ENCODE measurements around the gene NUDT22. TPM values are rescaled to one million over a fixed set of nuclear protein-coding genes. Genes with fewer than 3 reads are reported as not detected.

NUDT22 gene
- total and polyA plus RNA-seq, 2 donors (not counting 1 experiment from before 2014, with no cell fraction given), result 104 to 139 TPM

GRCh38 chr11:64208796-64209562, 17.1 kb upstream of the NUDT22 start:
- ATAC-seq (ENCODE audit: low read depth) (no peak), DNase-seq (no peak)
- no peaks in the 10 kb centered on the region for H3K27me3 ChIP-seq (replicated peaks in 1 of 4; ENCODE audit: control extremely low read depth in 1 of 4, control insufficient read depth in 3 of 4, insufficient read depth in 4 of 4, low read length in 3 of 4)
- H3K27ac ChIP-seq (ENCODE audit: low read length in 2 of 2), result peak overlapping the region; percentile 73 to 90
- peaks cover 60% of the 10 kb centered on the region for H3K4me1 Mint-ChIP-seq
- H3K4me3 Mint-ChIP-seq, result peak overlapping the region; percentile 67
- 83% methylated on average over 18 of the region's 18 CpGs for WGBS (ENCODE audit: insufficient coverage)
- H4K20me1 ChIP-seq (ENCODE audit: control insufficient read depth, insufficient read depth, low read length, poor library complexity, severe bottlenecking), result peaks cover 37% of the 10 kb centered on the region
- H3K4me2 ChIP-seq (replicated peaks; ENCODE audit: low read depth, low read length, poor library complexity, severe bottlenecking), result peak overlapping the region; percentile 99
- intact Hi-C loops (cut with micrococcal nuclease), result loop anchor here (10.0 kb wide), 1 partner anchor 446 kb away; no protein-coding TSS in a partner anchor
- H2AFZ ChIP-seq (ENCODE audit: insufficient read depth, low read depth, low read length, poor library complexity, severe bottlenecking), result no peak overlapping the region
- TF ChIP-seq CTCF (IDR thresholded peaks at IDR 0.05) (no peak), EZH2 (IDR thresholded peaks at IDR 0.05; ENCODE audit: borderline replicate concordance, insufficient read depth, low read depth, low read length, poor library complexity, severe bottlenecking) (no peak)
- H3K9ac ChIP-seq (ENCODE audit: low read length), result no peak overlapping the region
- H3K79me2 ChIP-seq (ENCODE audit: control insufficient read depth, insufficient read depth, low read length), result peaks cover 37% of the 10 kb centered on the region
- H3K9me3 Mint-ChIP-seq (ENCODE audit: insufficient read depth), result no peaks in the 10 kb centered on the region
- peak overlapping the region; percentile 96 for H3K27ac Mint-ChIP-seq
- POLR2A ChIA-PET, result interaction anchor here (0.5 to 1.6 kb wide), 3 partner anchors 8 to 49 kb away, joined by 3 to 6 read pairs (median 5); partner anchors contain the start of gene PPP1R14B
- H3K36me3 ChIP-seq (replicated peaks in 1 of 2; ENCODE audit: control extremely low read depth in 1 of 2, control insufficient read depth in 1 of 2, extremely low read depth in 1 of 2, insufficient read depth in 2 of 2, low read length in 1 of 2), result peaks cover 0 to 34% of the 10 kb centered on the region in 2 experiments
- H3K4me3 ChIP-seq (ENCODE audit: control extremely low read depth in 1 of 5, extremely low read depth in 1 of 5, insufficient read depth in 1 of 5, low read depth in 2 of 5, low read length in 4 of 5), result no peak overlapping the region
- H3K27me3 Mint-ChIP-seq, result no peaks in the 10 kb centered on the region
- H3K4me1 ChIP-seq (ENCODE audit: control insufficient read depth in 2 of 2, insufficient read depth in 2 of 2, low read length in 2 of 2), result peaks cover 30 to 58% of the 10 kb centered on the region in 2 donors
- CTCF ChIA-PET, result interaction anchor here (5.6 to 10.3 kb wide), 4 partner anchors 7 to 39 kb away, joined by 53 to 141 read pairs (median 66); partner anchors contain the start of genes NUDT22, PLCB3, PPP1R14B and STIP1
- no peaks in the 10 kb centered on the region for H3K9me3 ChIP-seq (ENCODE audit: control extremely low read depth in 1 of 3, control insufficient read depth in 2 of 3, insufficient read depth in 1 of 3, low read length in 2 of 3)

- H3K4me1 Mint-ChIP-seq, result peaks cover 58% of the 10 kb centered on the region
- H2AFZ ChIP-seq (ENCODE audit: insufficient read depth, low read depth, low read length, poor library complexity, severe bottlenecking), result no peak overlapping the region
- peak overlapping the region; percentile 56 for H3K27ac Mint-ChIP-seq
- no peaks in the 10 kb centered on the region for H3K9me3 ChIP-seq (ENCODE audit: control extremely low read depth in 1 of 3, control insufficient read depth in 2 of 3, insufficient read depth in 1 of 3, low read length in 2 of 3)
- peaks cover 29 to 56% of the 10 kb centered on the region in 2 donors for H3K4me1 ChIP-seq (ENCODE audit: control insufficient read depth in 2 of 2, insufficient read depth in 2 of 2, low read length in 2 of 2)
- H3K36me3 ChIP-seq (replicated peaks in 1 of 2; ENCODE audit: control extremely low read depth in 1 of 2, control insufficient read depth in 1 of 2, extremely low read depth in 1 of 2, insufficient read depth in 2 of 2, low read length in 1 of 2), result peaks cover 0 to 29% of the 10 kb centered on the region in 2 experiments
- no peak overlapping the region for H3K4me3 ChIP-seq (ENCODE audit: control extremely low read depth in 1 of 5, extremely low read depth in 1 of 5, insufficient read depth in 1 of 5, low read depth in 2 of 5, low read length in 4 of 5)
- intact Hi-C loops (cut with micrococcal nuclease), result loop anchor here (10.0 kb wide), 1 partner anchor 445 kb away; no protein-coding TSS in a partner anchor
- CTCF ChIA-PET, result interaction anchor here (7.2 kb wide), 1 partner anchor 16 kb away, joined by 70 read pairs; the partner anchor contains the start of genes NUDT22 and TRPT1
- no peak overlapping the region for H3K9ac ChIP-seq (ENCODE audit: low read length)
- no peak overlapping the region for H3K4me2 ChIP-seq (replicated peaks; ENCODE audit: low read depth, low read length, poor library complexity, severe bottlenecking)
- POLR2A ChIA-PET, result no interaction called here
- no peaks in the 10 kb centered on the region for H3K27me3 ChIP-seq (replicated peaks in 1 of 4; ENCODE audit: control extremely low read depth in 1 of 4, control insufficient read depth in 3 of 4, insufficient read depth in 4 of 4, low read length in 3 of 4)
- 89% methylated on average over 8 of the region's 8 CpGs for WGBS (ENCODE audit: insufficient coverage)
- H4K20me1 ChIP-seq (ENCODE audit: control insufficient read depth, insufficient read depth, low read length, poor library complexity, severe bottlenecking), result peaks cover 37% of the 10 kb centered on the region
- peak overlapping the region in 1 of 2 donors; percentile 90 for H3K27ac ChIP-seq (ENCODE audit: low read length in 2 of 2)
- H3K4me3 Mint-ChIP-seq, result peak overlapping the region; percentile 23
- no peaks in the 10 kb centered on the region for H3K27me3 Mint-ChIP-seq
- ATAC-seq (ENCODE audit: low read depth) (no peak), DNase-seq (no peak)
- H3K79me2 ChIP-seq (ENCODE audit: control insufficient read depth, insufficient read depth, low read length), result peaks cover 37% of the 10 kb centered on the region
- no peaks in the 10 kb centered on the region for H3K9me3 Mint-ChIP-seq (ENCODE audit: insufficient read depth)
- TF ChIP-seq EZH2 (IDR thresholded peaks at IDR 0.05; ENCODE audit: borderline replicate concordance, insufficient read depth, low read depth, low read length, poor library complexity, severe bottlenecking) (no peak), CTCF (IDR thresholded peaks at IDR 0.05) (no peak)
Observed at GRCh38 chr11:64209563-64209843, 16.6 kb upstream of the NUDT22 start.
